BLaER1 treated with 17β-estradiol and CSF1 and Interleukin-3, amounts not matched to agents 10 nM and 100 nM (cell line): ENCODE measurements around the gene KLF3.

Experiments used
- H3K27ac ChIP-seq, 11 experiments: shearing (Covaris generic); formaldehyde crosslinking; 2 replicates each; pipeline ENCODE4 v1.8.1; 2022
- H3K27me3 ChIP-seq, 11 experiments: shearing (Covaris generic); formaldehyde crosslinking; 2 replicates each; pipeline ENCODE4 v1.8.1; 2022
- H3K36me3 ChIP-seq, 11 experiments: shearing (Covaris generic); formaldehyde crosslinking; 2 replicates each; pipeline ENCODE4 v1.8.1; 2022
- H3K4me1 ChIP-seq, 10 experiments: shearing (Covaris generic); formaldehyde crosslinking; 2 replicates each; pipeline ENCODE4 v1.8.1; 2022
- H3K4me2 ChIP-seq, 11 experiments: shearing (Covaris generic); formaldehyde crosslinking; 2 replicates each; pipeline ENCODE4 v1.8.1; 2022
- H3K4me3 ChIP-seq, 10 experiments: shearing (Covaris generic); formaldehyde crosslinking; 2 replicates each; pipeline ENCODE4 v1.8.1; 2022
- H3K9ac ChIP-seq, 11 experiments: shearing (Covaris generic); formaldehyde crosslinking; 2 replicates each; pipeline ENCODE4 v1.8.1; 2022
- H3K9me3 ChIP-seq, 11 experiments: shearing (Covaris generic); formaldehyde crosslinking; replicated peaks in 1 of 11; 2 replicates each; pipeline ENCODE4 v1.8.1; 2022
- H4K20me1 ChIP-seq, 11 experiments: shearing (Covaris generic); formaldehyde crosslinking; 2 replicates each; pipeline ENCODE4 v1.8.1; 2022
- Cebpa-rat ChIP-seq, 11 experiments: shearing (Covaris generic); IDR thresholded peaks; 2 replicates each; pipeline ENCODE4 v1.8.1; 2022

Gene KLF3

DNA sequence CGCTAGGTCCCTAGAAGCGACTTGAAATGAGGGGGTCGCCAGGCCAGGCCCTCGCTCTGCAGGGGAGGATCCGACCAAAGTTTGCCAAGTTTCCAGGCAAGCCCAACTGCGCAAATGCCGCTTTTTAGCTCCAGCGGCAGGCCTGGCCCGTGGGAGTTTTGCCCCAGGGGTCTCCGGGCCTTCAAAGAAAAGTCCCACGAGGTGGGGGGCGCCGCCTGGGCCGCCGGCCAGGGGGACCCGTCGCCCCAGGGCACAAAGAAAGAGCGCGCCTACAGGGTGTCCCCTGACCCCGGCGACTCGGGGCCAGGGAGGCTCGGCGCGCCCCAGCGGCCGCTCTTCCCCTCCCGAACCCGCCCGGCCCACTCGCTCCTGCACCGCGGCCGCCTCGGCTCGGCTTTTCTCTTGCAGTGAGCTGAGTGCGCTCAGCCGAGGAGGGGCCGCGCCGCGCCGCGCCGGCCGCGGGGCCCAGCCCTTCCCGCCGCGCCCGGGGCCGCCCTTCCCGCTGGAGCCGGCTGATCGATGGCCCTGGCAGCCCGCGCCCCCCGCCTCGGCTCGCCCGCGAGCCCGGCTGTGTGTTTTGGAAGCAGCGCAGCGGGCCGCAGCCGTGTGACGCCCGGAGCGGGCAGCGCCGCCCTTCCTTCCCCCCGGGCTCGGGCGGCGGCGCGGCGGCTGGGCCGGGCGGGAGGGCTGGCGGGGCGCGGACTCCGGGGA is 754 bp upstream of the KLF3 start:
- Histone ChIP-seq H3K4me1 (peaks cover 9 to 43% (median 21%) of the 10 kb centered on the region in 10 experiments), H3K4me2 (peak overlapping the region; percentile 89 to 99 (median 98)), H3K9me3 (0 out of 22 replicates have a peak, but pooled peaks cover 0 to 6% (median 0%) of the 10 kb centered on the region in 11 experiments), H3K27ac (peak overlapping the region; percentile 16 to 92 (median 54); a peak in 14 of 22 replicates), H3K9ac (peak overlapping the region; percentile 66 to 97 (median 79)), H4K20me1 (peaks cover 0 to 37% (median 30%) of the 10 kb centered on the region in 11 experiments; a peak in 17 of 22 replicates), H3K4me3 (peak overlapping the region; percentile 63 to 79 (median 71)), H3K27me3 (peaks cover 40 to 76% (median 72%) of the 10 kb centered on the region in 11 experiments), H3K36me3 (peaks cover 0 to 7% (median 0%) of the 10 kb centered on the region in 11 experiments; a peak in 1 of 22 replicates)
- TF ChIP-seq Cebpa-rat (IDR thresholded peaks at IDR 0.05) = no peak

DNA sequence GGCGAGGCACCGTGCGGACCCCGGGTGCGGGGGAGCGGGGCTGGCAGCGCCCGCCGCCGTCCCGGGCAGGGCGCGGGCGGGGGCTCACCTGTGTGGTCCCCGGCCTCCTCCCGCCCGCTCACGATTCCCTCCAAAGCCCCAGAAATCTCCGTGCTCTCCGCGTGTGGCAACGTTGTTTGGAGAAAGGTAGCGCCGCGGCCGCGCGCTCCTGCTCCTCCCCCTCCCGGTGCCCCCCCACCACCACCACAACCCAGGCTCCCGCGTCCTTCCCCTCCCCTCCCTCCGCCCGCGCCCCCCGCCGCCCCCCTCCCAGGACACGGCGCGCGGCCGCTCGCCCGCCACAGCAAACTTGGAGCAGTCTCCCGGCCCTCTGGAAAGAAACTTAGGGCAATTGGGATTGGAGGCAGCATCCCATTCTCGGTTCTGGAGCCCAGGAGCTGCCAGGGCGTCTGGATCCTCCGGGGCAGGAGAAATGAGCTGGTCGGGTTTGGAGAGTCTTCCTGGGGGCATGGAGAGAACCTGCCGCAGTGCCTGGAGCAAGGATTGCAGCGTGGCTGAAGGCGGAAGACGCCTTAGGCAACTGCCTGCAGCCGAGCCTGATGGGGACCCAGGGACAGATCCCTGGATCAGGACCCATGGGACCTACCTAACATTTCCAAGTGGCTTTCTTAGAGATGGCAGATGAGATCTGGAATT is 855 bp downstream of the KLF3 start:
- no peak for TF ChIP-seq Cebpa-rat (IDR thresholded peaks at IDR 0.05)
- H3K27ac ChIP-seq = peak overlapping the region in 5 of 11 experiments; percentile 55 to 88 (median 84); a peak in 9 of 22 replicates
- peaks cover 9 to 55% (median 21%) of the 10 kb centered on the region in 10 experiments for H3K4me1 ChIP-seq

DNA sequence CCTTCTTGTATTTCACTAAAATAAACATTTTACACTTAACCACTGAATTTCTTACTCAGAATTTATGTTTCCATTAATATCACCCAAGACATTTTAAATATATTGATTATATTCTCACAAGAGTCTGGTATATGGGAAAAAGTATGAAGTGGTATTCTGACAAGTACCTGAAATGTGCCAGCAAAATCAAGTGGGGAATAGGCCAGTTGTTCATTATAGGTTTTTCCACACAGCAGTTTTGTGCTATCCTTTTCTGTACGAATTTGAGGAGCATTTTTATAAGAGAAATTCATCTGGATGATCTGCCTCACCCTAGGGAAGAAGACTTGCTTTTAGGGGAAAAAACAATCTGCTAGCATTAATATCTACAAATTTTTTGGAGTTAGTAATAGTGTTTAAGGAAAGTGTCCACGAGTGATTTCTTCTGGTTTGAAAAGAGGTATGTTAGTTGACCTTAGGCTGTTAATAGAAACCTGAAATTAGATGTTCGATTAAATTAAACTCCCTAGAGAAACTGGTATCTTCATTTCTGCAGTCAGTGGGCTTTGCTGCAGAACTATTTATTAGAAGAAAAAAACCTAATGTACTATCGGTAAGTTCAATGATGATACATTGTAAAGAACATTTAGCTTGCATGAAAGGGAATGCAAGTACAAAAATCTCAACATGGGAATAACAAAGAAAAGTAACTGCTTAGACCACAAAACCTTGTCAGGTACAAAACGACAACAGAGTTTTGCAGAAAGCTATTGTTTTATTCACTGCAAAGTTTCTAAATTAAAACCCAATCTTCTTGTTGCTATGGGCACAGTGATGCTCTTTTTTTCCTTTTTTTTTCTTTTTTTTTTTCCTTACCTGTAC is 1.8 kb downstream of the KLF3 start:
- peaks cover 9 to 64% (median 21%) of the 10 kb centered on the region in 10 experiments for H3K4me1 ChIP-seq
- peak overlapping the region in 3 of 10 experiments; percentile 74 to 94 (median 89); a peak in 6 of 20 replicates for H3K4me3 ChIP-seq
- no peak overlapping the region; a peak in 1 of 22 replicates for H3K27ac ChIP-seq
- H3K36me3 ChIP-seq = peaks cover 0 to 11% (median 0%) of the 10 kb centered on the region in 11 experiments; a peak in 1 of 22 replicates
- H4K20me1 ChIP-seq = peaks cover 0 to 59% (median 33%) of the 10 kb centered on the region in 11 experiments; a peak in 18 of 22 replicates
- peak overlapping the region in 3 of 11 experiments; percentile 47 to 80 (median 69); a peak in 4 of 22 replicates for H3K9ac ChIP-seq
- TF ChIP-seq Cebpa-rat (IDR thresholded peaks at IDR 0.05) = no peak
- peak overlapping the region in 3 of 11 experiments; percentile 81 to 92 (median 90); a peak in 5 of 22 replicates for H3K4me2 ChIP-seq
- H3K9me3 ChIP-seq = 0 out of 22 replicates have a peak, but pooled peaks cover 0 to 2% (median 0%) of the 10 kb centered on the region in 11 experiments
- peaks cover 52 to 100% (median 97%) of the 10 kb centered on the region in 11 experiments for H3K27me3 ChIP-seq

More for the DNA sequence above, 855 bp downstream of the KLF3 start:
- Histone ChIP-seq H3K36me3 (peaks cover 0 to 7% (median 0%) of the 10 kb centered on the region in 11 experiments; a peak in 1 of 22 replicates), H4K20me1 (peaks cover 0 to 50% (median 33%) of the 10 kb centered on the region in 11 experiments; a peak in 18 of 22 replicates), H3K9me3 (0 out of 22 replicates have a peak, but pooled peaks cover 0 to 6% (median 0%) of the 10 kb centered on the region in 11 experiments), H3K27me3 (peaks cover 52 to 92% (median 88%) of the 10 kb centered on the region in 11 experiments), H3K4me2 (peak overlapping the region; percentile 81 to 98 (median 93)), H3K4me3 (peak overlapping the region; percentile 63 to 94 (median 72)), H3K9ac (peak overlapping the region in 10 of 11 experiments; percentile 55 to 97 (median 74); a peak in 15 of 22 replicates)

DNA sequence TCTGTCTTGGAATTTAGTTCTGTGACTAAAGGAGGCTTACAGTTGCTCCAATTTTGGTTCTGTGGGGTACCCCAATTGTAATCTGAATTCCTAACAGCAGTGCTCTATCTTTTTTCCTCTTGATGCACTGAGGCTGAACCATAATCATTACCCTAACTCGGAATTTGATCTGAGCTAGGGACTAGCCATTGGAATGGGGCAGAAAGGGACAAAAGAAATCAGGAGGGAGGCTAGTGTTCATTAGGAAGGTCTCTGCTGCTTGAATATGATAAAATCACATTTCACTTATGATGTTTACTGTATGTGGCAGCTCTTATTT is 2.7 kb downstream of the KLF3 start:
- no peaks in the 10 kb centered on the region for H3K9me3 ChIP-seq
- TF ChIP-seq Cebpa-rat (IDR thresholded peaks at IDR 0.05) = no peak
- peaks cover 0 to 68% (median 33%) of the 10 kb centered on the region in 11 experiments; a peak in 18 of 22 replicates for H4K20me1 ChIP-seq
- peak overlapping the region in 4 of 11 experiments; percentile 34 to 61 (median 43); a peak in 6 of 22 replicates for H3K27ac ChIP-seq
- peak overlapping the region in 7 of 11 experiments; percentile 20 to 92 (median 67); a peak in 13 of 22 replicates for H3K4me2 ChIP-seq
- H3K36me3 ChIP-seq = peaks cover 0 to 17% (median 0%) of the 10 kb centered on the region in 11 experiments; a peak in 1 of 22 replicates
- H3K27me3 ChIP-seq = peaks cover 44 to 100% (median 97%) of the 10 kb centered on the region in 11 experiments
- peaks cover 9 to 73% (median 22%) of the 10 kb centered on the region in 10 experiments for H3K4me1 ChIP-seq
- H3K4me3 ChIP-seq = peak overlapping the region in 4 of 10 experiments; percentile 3 to 94 (median 64); a peak in 6 of 20 replicates
- peak overlapping the region in 5 of 11 experiments; percentile 14 to 80 (median 47); a peak in 8 of 22 replicates for H3K9ac ChIP-seq

DNA sequence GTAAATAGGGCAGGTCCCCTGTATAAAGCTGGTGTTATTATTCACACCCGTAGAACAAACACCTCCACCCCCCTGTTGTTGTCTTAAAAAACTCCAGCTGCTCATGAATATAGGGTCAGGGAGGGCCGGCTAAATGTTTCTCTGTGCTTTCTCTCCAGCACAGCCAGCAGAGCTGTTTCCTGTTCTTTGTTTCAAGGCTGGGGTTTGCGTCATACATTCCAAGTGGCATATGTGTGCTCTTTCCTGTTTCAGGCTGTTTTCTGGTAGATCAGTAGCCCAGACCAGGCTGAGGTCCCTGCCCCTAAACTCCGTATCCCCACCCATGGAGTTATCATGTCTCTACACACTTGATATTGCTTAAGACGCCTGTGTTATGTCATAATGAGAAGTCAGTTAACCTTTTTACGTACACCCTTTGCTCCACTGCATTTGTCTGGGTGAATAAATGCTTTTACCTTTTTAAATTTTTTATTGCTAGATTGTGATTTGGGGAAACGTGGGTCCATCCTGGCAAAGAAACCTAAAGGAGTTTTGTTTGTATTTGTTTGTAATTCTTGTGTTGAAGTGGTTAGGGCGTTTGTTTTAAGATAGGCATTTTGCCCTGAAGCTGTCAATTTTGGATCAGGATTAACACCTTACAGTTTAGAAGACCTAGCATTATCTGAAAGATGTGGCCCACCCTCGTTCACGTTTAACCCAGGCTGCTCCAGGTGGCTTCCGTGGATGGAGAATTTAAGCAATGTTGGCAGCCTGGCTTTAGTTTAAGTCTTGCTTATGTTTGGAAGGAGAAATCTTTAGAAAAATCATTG is 3.3 kb downstream of the KLF3 start:
- H3K27me3 ChIP-seq = peaks cover 38 to 99% (median 97%) of the 10 kb centered on the region in 11 experiments
- peak overlapping the region in 7 of 11 experiments; percentile 20 to 92 (median 67); a peak in 13 of 22 replicates for H3K4me2 ChIP-seq
- peak overlapping the region in 5 of 11 experiments; percentile 14 to 80 (median 47); a peak in 8 of 22 replicates for H3K9ac ChIP-seq
- H3K27ac ChIP-seq = peak overlapping the region in 4 of 11 experiments; percentile 34 to 61 (median 43); a peak in 6 of 22 replicates
- TF ChIP-seq Cebpa-rat (IDR thresholded peaks at IDR 0.05) = peak; percentile 36 to 74 (median 48); a peak in 12 of 22 replicates
- no peaks in the 10 kb centered on the region for H3K9me3 ChIP-seq
- peak overlapping the region in 4 of 10 experiments; percentile 3 to 94 (median 64); a peak in 7 of 20 replicates for H3K4me3 ChIP-seq
- H3K4me1 ChIP-seq = peaks cover 14 to 73% (median 25%) of the 10 kb centered on the region in 10 experiments
- peaks cover under 1 to 74% (median 33%) of the 10 kb centered on the region in 11 experiments; a peak in 18 of 22 replicates for H4K20me1 ChIP-seq
- peaks cover 0 to 18% (median 0%) of the 10 kb centered on the region in 11 experiments; a peak in 1 of 22 replicates for H3K36me3 ChIP-seq

DNA sequence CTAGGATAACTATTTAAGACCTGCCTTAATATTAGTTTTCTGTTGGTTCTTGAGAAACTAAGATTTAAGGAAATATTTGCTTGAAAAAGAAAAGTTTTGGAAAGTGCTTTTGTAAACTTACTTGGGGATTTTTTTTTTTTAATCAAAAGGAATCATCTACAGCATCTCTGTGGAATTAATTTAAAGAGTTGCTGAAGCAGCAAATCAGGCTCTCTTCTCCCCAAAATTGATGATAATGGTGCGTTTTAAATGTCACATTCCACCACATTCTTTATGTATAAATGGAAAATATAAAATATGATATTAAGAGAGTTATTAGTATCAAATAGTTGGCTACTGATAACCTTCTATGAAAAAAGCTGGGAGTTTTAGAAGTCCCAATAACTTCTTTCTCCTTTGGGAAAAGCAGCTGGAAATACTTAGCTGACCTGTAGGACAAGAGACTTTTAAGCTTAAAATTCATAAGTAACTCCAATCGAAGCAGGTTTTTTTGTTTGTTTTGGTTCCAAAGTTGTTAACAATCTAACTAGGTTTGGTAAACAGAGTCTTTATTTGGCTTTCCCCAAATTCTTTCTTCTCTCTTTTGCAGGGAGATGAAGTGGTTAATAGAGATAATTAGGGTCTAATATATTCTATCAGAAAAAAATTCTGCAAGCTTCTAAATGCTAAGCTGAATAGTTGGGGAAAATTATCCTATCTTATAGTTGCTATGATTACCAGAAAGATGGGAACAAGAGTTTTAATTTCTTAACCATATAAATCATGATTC is 4.4 kb downstream of the KLF3 start:
- peaks cover 10 to 77% (median 20%) of the 10 kb centered on the region in 10 experiments for H3K4me1 ChIP-seq
- peaks cover 6 to 85% (median 33%) of the 10 kb centered on the region in 11 experiments; a peak in 18 of 22 replicates for H4K20me1 ChIP-seq
- H3K9me3 ChIP-seq = no peaks in the 10 kb centered on the region
- H3K9ac ChIP-seq = no peak overlapping the region
- peaks cover 0 to 18% (median 0%) of the 10 kb centered on the region in 11 experiments; a peak in 1 of 22 replicates for H3K36me3 ChIP-seq
- H3K27me3 ChIP-seq = peaks cover 35 to 99% (median 91%) of the 10 kb centered on the region in 11 experiments
- TF ChIP-seq Cebpa-rat (IDR thresholded peaks at IDR 0.05) = no peak
- H3K4me2 ChIP-seq = peak overlapping the region in 1 of 11 experiments; percentile 7; a peak in 2 of 22 replicates
- no peak overlapping the region for H3K4me3 ChIP-seq
- H3K27ac ChIP-seq = no peak overlapping the region
